HG02759 (cell line): Measurements from ENCODE around the gene GNB1L.
"Not testable (repeated sequence)": the region's sequence is repeated elsewhere in the genome, so short reads cannot be mapped to it uniquely, and the experiment has no call there.

Experiments used
- ATAC-seq: cut with Tn5 transposase; IDR thresholded peaks from one replicate; pipeline ENCODE4 v1.9.1; 2021; ENCODE audit warnings: mild to moderate bottlenecking, moderate library complexity; ENCODE audit not compliant: unreplicated experiment

Gene GNB1L

DNA sequence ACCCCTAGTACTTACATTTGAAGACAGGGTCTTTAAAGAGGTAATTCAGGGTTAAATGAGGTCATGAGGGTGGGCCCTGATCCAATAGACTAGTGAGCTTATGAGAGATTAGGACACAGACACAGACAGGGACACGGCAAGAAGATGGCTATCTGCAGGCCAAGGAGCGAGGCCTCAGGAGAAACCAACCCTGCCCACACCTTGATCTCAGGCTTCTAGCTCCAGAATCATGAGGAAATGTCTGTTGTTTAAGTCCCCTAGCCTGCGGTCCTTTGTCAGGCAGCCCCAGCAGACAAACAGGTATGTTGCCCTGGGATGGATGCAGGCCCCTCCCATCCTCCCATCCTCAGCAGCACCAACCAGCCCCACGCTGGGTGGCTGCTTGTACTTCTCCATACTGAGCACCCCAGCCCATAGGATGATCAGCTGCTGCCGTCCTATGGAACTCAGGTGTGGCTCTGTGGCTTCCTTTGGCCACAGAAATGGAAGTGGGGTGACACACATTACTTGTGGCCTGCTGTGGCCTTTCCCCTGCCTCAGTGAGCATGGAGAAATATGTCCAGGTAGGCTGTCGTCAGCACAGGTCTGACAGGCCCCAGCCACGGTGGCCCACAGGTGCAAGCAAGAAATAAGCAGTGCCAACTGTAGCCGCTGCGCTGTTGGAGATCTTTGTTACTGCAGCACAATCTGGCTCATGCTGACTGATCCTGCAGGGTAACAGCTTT, 7.9 kb downstream of the GNB1L start:
- ATAC-seq, result no peak

DNA sequence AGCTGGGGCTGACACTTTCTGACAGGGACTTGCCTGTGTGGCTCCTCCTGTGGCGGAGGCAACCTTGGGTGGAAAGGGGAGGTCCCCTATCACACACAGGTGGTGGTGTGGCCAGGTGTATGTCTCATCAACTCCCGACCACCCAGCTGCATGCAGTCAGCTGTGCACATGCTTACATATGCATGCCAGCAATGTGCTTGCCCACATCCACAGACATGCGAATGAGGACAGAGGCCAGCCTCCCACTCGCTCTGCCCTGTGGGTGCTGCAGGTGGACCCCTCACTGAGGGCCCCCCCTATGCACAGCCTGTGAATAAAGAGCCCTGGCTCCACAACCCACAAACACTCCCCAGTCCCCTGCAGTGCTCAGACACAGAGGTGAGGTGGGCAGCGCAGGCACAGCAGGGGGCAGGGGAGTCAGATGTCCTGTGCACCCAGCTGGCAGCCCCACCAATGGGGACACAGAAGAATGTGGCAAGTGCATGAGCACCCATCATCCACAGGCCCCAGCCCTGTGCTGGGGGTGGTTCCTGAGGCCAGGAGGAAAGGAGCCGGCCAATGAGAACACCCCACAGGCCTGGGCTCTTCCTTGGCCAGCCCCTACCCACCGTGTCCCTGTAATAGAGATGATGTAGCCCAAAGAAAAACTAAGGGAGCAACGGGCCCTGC, 9.5 kb downstream of the GNB1L start:
- no peak for ATAC-seq

DNA sequence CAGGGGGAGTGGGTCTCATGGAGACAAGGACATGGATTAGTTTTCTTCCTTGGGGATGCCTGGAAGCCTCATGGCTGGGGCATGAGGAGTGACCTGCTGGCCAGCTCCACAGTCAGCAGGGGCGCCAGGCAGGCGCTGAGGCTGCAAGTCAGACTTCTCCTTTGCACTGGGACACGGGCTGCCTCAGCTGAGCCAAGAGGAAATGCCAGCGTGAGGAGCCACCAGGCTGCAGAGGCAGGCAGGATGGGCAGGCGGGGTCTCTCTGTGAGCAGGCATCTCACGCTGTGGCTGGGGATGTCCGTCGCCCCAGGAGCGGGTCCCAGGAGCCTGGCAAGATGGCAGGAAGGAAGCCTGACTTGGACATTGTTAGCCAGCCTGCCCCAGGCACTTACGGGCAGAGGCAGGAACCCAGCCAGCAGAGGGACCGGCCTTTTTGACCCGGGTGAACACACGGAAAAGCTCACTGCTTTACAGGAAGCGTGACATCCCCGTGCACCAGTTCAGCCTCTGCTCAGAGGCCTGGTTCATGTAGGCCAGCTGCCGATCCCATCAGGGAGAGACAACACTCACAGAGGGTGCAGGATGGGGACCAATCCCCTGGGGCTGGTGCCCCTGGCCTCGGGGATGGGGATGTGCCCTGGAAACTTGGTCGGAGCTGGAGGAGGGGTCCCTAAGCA, 10.2 kb downstream of the GNB1L start:
- no peak for ATAC-seq

DNA sequence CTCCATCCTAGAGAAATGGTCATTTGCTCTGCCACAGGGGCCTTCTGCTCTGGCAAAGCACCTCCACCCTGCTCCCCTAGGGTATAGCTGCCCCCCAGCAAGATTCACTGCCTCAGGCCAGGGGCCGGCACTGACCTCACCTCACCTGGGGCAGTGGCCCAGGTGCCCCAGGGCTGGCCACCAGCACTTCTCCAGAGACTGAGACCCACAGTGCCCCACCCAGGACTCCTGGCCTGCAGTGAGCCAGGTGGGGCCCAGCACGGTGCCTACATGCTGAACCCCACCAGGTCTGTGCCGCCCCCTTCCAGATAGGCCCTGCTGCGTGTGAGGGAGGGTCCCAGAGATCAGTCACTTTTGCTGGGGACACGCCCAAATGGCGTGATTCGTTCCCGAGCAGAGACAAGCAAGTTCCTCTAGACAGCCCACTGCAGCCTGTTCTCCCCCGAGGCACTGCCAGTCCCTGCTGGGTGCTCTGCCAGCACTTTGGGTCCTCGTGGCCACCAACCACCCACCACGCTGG, 10.8 kb downstream of the GNB1L start:
- ATAC-seq, result no peak

DNA sequence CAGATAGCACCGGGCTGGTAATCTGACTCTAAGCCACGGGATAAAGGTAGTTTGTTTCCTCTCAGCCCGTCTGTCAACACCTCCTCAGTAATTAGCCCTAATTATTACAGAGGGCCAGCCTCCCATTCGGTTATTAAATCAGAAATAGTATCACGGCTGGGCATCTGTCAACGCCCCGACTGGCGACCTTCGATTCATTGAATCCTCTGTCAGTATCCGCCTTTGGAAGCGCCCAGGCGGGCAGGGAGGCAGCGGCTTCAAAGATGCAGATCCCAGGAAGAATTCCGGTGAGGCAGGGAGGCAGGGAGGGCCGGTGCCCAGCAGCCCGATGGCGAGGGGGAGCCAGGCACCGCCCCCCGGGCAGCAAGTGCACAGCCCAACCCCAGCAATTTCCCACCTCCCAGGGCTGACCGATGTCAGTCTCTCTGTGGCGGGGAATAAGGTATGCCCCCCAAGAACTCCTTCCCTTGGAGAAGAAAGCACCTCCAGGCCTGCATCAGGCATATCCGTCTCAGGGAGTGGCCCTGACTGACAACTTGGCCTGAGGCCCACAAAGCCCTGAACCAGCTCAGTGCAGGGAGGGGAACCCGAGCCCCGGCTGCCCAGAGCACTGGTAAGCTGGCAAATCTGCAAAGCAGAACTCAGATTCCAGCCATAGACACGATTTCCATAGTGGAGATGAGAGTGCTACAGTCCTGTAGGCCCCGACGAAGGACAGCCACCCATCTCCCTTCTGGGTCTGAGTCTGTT, 11.4 kb downstream of the GNB1L start:
- no peak for ATAC-seq

DNA sequence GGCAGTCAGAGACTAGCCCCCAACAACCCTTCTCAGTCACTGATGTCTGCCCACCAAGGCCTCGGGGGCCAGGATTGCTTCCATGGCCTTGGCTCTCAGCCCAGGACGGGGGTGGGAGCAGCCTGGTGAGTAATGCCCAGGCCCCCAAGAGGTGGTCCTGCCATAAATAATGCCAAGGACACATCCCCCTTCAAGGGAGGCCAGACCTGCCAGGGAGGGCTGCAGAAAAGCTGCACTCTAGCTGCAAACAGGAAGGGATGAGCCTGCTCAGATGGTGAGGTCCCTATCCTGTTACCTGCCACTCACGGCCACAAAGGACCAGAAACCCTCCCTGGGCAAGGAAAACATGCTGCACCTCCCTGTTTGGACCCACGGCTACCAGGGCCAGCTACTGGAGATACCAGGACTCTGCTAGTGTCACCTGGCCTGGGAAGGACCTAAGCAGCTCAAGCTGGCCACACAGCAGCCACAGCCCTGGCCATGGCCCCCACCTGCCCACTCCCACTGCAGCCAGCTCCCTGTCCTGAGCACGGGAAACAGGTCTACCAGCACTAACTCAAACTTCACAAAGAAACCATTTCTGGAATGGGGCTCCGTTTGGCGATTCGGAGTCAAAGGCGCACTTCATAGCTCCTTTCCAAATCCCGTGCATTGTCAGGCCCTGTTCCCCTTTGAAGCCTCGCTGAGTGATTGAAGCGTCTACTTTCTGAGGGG, 12.1 kb downstream of the GNB1L start:
- ATAC-seq, result no peak

DNA sequence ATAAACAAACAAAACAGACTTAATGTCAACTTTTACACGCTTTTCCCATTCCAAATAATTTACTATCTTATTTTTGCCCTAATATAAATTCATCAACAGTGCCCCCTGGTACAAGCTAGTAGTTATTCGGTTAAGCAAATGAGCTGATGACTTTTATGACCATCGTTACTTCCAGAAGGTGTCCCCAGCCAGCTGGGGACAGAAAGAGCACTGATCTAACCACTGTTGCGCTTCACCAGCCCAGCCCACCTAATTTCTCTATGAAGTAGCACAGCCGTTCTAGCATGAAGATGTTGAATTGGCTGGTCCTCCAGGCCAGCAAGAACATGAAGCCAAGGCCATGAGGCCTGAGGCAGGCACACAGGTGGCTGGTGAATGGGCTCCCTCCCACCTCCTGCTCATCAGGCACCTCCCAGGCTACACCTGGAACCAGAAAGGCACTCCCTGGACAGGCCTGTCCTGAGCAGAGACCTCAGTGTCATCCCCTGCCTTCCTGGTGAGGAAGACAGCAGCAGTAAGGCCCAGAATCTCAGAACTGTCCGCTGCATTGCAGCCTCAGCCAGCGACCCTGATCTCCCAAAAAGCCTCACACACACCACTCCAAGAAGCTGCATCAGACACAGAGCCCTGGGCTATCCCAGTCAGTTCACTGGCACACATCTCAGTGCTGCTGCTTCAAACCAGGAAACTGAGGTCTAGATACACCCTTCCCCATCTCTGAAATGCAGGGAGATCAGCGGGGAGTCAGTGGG, 12.9 kb downstream of the GNB1L start:
- no peak for ATAC-seq

DNA sequence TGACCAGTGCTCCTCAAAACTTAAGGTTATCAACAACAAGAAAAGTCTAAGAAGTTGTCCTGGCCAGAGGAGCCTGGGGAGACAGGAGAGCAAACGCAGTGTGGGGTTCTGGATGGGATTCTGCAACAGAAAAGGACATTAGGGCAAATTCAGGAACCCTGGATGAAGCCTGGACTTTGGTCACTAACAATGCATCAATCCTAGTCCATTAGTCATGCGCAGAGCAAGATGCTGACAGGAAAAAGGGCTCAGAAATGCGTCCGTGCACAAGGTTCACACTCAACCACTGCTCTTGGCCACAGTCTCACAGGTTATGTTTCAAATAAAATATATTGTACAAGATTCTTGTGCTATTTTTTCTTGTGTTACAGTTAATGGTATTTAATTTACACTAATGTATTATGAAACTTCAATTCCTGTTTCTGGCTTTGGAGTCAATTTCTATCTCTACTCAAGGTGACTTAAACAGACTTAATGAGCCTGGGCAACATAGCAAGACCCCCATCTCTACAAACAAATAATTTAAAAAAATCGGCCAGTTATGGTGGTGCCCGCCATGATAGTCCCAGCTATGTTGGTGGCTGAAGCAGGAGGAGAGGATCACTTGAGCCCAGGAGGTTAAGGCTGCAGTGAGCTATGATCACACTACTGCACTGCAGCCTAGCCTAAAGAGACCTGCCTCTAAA, 13.6 kb downstream of the GNB1L start:
- ATAC-seq, result no peak

DNA sequence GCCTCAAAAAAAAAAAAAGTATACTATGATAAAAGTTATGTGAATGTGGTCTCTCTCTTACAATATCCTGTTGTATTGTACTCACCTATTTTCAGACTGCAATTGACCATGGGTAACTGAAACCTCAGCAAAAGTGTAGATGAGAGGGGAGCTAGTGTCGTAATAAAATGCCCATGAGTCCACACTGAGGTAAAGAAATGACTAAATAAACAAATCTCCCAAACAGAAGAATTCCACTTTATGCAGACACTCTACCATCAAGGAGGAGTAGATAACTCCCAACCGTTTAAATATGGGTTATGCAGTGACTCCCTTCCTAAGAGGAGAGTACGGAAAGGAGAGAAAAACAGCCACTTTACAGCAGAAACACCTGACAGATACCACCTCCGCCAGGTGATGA, 14.6 kb downstream of the GNB1L start:
- no peak for ATAC-seq

DNA sequence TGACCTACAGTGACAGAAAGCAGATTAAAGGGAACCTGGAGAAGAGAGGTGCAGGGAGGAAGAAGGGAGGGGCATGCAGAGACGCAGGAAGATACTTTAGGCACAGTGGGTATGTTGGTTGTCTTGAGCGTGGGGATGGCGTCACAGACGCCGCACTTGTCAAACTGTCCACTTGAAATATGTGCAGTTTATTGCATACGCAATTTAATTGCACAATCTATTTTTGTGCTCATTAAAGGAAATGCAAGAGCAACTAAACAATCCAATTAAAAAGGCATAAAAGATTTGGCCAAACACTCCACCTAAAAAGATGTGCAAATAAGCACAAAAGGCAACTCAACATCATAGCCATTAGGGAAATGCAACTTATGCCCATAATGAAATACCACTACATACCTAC, 16.8 kb downstream of the GNB1L start:
- no peak for ATAC-seq

DNA sequence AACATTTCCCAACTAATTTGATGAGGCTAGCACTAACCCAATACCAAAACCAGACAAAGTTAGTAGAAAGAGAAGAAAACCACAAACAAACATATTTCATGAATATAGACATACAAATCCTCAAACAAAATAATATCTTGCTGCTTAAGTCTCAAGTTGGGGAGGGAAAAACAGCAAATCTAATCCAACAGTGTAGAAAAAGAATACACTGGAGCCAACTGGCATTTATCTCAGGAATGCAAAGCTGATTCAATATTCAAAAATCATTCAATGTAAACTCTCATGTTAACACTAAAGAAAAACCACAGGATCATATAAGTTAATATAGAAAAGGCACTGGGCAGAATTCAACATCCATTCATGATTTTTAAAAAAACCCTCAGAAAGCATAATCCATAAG, 18.2 kb downstream of the GNB1L start:
- no peak for ATAC-seq

DNA sequence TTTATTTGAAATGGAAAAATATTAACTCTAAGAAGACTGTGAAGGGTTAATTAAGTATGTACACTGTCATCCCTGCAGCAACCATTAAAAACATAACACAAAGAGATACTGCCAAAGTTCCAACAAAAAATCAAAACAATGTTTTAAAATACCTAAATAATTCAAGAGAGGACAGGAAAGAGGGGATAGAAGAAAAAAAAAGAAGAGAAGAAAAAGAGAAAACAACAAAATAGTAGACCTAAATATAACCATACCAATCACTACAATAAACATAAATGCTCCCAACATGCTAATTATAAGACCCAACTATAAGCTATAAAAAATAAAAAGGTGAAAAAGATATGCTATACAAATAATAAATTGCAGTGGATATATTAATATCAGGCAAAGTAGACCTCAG, 20.1 kb downstream of the GNB1L start:
- ATAC-seq, result no peak

DNA sequence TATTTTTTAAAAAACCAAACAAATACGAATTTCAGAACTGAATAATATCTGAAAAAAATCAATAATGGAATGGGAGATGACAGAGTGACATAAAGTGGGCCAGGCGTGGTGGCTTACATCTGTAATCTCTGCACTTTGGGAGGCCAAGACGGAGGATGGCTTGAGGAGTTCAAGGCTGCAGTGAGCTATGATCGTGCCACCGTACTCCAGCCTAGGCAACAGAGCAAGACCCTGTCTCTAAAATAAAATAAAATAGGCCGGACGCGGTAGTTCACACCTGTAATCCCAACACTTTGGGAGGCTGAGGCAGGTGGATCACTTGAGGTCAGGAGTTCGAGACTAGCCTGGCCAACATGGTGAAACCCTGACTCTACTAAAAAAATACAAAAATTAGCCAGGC, 21.3 kb downstream of the GNB1L start:
- ATAC-seq, result not testable (repeated sequence)

DNA sequence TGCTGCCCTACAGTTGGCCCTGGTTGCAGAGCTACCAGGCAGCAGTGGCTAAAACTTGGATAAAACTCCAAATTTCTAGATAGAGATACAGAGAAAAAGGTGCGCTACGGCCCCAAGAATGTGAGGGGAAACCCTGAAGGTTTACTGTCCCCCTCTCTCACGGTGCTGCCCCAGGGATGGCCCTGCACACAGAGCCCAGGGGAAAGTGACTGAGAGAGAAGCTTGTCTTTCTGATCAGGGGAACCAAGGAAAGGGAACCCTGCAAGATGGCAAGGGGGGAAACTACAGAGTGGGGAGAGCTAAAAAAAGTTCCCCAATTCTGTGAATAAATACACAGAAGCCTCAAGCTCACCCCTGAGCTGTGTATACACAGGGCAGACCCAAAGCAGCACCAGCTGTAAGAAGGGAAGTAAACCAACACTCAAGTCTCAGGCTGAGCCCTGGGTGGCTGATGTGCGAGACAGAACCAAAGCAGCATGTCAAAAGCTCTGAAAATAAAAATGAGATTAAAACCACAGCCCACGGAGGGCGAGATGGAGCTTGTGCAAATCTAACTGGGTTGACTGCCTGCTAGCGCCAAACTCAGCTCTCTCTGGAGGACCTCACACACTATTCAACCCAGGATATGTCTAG, 22.1 kb downstream of the GNB1L start:
- ATAC-seq, result peak; percentile 42

DNA sequence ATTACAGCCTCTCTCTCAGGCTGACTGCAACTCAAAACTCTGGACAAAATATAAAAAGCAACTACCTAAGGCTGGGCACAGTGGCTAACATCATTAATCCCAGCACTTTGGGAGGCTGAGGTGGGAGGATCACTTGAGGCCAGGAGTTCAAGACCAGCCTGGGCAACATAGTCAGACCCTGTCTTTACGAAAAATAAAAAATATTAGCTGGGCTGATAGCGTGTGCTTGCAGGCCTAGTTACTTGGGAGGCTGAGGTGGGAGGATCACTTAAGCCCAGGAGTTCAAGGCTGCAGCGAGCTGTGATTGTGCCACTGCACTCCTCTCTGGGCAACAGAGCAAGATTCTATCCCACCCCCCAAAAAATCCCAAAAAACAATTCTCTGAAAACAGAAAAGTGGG, 22.7 kb downstream of the GNB1L start:
- not testable (repeated sequence) for ATAC-seq

DNA sequence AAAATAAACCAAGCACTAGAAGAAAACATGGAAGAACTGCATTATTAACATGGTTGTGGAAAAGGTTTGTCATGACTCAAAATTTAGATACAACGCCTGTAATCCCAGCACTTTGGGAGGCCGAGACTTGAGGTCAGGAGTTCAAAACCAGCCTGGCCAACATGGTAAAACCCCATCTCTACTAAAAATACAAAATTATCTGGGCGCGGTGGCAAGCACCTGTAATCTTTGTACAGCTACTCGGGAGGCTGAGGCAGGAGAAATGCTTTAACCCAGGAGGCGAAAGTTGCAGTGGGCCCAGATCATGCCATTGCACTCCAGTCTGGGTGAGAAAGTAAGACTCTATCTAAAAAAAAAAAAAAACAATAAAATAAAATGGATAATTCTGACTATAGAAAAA, 23.7 kb downstream of the GNB1L start:
- no peak for ATAC-seq

DNA sequence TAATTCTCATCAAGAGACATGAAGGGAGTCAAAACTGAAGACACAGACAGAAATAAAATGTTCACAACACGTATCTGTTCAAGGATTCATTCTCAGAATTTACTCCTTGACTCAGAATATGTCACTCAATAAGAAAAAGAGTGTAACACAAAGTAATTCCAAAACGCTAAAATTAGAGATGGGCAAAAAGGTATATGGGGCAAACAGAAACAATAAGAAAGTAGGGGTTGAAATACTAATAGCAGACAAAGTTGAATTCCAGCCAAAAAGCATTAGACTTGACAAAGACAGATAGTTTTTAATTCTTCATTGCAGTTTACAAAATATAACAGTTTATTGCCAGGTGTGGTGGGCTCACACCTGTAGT, 26.7 kb downstream of the GNB1L start:
- no peak for ATAC-seq

DNA sequence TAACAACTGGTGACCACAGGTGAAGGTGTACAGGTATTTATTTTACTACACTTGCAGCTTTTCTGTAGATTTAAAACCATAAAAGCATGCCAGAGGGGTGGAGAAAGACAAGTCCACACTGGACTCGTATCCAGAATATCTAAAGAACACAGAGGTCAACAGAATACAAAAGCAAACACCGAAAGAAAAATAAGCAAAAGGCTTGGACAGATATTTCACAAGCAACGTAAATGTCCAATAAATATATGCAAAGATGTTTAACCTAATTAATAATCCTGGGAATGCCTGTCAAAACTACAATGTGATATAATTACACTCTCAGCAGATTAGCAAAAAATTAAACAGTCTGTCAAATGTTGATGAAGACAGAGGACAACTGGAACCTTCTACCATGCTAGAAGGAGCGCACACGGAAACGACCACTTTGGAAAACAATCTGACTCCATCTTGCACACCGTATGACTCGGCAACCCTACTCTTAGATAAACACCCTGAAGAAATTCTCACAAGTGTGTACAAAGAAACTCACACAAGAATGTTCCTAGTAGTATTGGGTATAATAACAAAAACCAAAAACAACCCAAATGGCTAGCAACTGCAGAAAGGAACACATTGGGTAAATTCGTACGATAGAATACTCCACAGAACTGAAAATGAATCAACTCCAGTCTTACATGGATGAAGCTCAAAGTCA, 27.2 kb downstream of the GNB1L start:
- ATAC-seq, result no peak

DNA sequence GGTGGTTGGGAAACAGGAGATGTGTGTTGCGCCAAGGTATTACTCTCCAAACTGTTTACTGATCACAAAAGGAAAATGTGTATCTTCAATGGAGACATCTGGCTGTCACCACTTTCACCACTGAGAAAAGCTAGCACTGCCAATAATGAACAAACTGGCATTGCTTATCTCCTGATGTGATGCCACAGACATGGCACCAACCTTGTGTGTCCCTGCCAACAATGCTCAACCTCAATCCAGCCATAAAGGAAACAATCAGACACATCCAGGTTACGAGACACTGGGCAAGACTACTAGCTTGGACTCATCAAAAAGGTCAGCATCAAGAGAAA, 28.1 kb downstream of the GNB1L start:
- no peak for ATAC-seq
